T-helper 17 cell (primary cell): ENCODE results near the gene ELOVL6. TPM values are rescaled to one million over a fixed set of nuclear protein-coding genes. Genes with fewer than 3 reads are reported as not detected.
"Not testable (repeated sequence)": the region's sequence is repeated elsewhere in the genome, so short reads cannot be mapped to it uniquely, and the experiment has no call there.

Experiments
- ATAC-seq: fragments of 150-1000 bp; cut with Tn5 transposase; 2 replicates; pipeline ENCODE4 v1.10.0; 2021; ENCODE audit warnings: mild to moderate bottlenecking, moderate library complexity
- DNase-seq, 3 donors: peaks; one replicate each; pipeline versions ENCODE4 v3.0.0 to v3.0.0-alpha.2; 2020 to 2021
- H3K9me3 ChIP-seq: one replicate; pipeline ENCODE4 v1.7.0; 2013; ENCODE audit warnings: low read length, mild to moderate bottlenecking; ENCODE audit not compliant: control insufficient read depth, poor library complexity, severe bottlenecking
- H3K27ac Mint-ChIP-seq: one replicate; pipeline ENCODE4 v1.8.0; 2022; ENCODE audit warnings: mild to moderate bottlenecking, moderate library complexity, mixed read lengths
- H3K27me3 Mint-ChIP-seq: one replicate; pipeline ENCODE4 v1.8.0; 2022; ENCODE audit warnings: mixed read lengths
- H3K36me3 Mint-ChIP-seq: one replicate; pipeline ENCODE4 v1.8.0; 2022; ENCODE audit warnings: low read depth, mixed read lengths
- H3K4me1 Mint-ChIP-seq: one replicate; pipeline ENCODE4 v1.8.0; 2022; ENCODE audit warnings: mild to moderate bottlenecking, mixed read lengths
- H3K4me3 Mint-ChIP-seq: one replicate; pipeline ENCODE4 v1.8.0; 2022; ENCODE audit warnings: mild to moderate bottlenecking, moderate library complexity, mixed read lengths
- total RNA-seq, 4 donors: library from RNA in 2 of 4; stranded (reverse) in 2 of 4; gene quantifications; one replicate each; pipeline ENCODE4 v1.2.3 and lab custom pipeline; 2022 to 2026

The ELOVL6 gene
- total RNA-seq, 2 donors from 2014 or later: 3.7 to 3.9 TPM

DNA sequence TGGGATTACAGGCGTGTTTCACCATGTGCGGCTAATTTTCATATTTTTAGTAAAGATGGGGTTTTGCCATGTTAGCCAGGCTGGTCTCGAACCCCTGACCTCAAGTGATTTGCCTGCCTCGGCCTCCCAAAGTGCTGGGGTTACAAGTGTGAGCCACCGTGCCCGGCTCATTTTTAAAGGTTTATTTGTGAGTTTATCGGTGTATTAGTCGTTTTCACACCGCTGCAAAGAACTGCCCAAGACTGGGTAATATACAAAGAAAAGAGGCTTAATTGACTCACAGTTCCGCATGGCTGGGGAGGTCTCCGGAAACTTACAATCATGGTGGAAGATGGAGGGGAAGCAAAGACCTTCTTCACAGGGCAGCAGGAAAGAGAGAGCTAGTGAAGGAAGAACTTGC is 159.3 kb downstream of the ELOVL6 start:
- H3K4me3 Mint-ChIP-seq, H3K9me3 ChIP-seq, DNase-seq, H3K27ac Mint-ChIP-seq, H3K4me1 Mint-ChIP-seq, H3K36me3 Mint-ChIP-seq, ATAC-seq: not testable (repeated sequence)
- peaks cover 47% of the 10 kb centered on the region for H3K27me3 Mint-ChIP-seq

DNA sequence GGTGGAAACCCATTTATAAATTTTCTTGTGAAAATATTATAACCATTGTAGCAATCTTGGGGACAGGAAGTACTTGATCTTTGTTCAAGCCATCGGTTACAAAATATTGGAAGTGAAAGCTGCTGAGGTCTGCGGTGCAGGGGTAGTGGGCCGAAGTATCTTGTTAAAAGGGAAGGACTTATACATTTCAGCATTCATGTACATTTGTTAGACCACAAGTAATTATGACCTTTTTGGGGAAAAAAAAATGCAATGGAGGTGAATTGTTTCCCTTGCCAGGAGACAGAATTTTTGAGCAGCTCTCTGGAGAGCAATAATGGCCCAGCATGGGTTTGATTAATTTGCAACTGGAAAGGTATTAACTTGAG is 164.4 kb downstream of the ELOVL6 start:
- DNase-seq (no peak), ATAC-seq (no peak)
- no peak overlapping the region for H3K27ac Mint-ChIP-seq
- H3K4me1 Mint-ChIP-seq: no peaks in the 10 kb centered on the region
- H3K27me3 Mint-ChIP-seq: peaks cover 47% of the 10 kb centered on the region
- peaks cover 2% of the 10 kb centered on the region for H3K36me3 Mint-ChIP-seq
- H3K4me3 Mint-ChIP-seq: no peak overlapping the region
- no peaks in the 10 kb centered on the region for H3K9me3 ChIP-seq

DNA sequence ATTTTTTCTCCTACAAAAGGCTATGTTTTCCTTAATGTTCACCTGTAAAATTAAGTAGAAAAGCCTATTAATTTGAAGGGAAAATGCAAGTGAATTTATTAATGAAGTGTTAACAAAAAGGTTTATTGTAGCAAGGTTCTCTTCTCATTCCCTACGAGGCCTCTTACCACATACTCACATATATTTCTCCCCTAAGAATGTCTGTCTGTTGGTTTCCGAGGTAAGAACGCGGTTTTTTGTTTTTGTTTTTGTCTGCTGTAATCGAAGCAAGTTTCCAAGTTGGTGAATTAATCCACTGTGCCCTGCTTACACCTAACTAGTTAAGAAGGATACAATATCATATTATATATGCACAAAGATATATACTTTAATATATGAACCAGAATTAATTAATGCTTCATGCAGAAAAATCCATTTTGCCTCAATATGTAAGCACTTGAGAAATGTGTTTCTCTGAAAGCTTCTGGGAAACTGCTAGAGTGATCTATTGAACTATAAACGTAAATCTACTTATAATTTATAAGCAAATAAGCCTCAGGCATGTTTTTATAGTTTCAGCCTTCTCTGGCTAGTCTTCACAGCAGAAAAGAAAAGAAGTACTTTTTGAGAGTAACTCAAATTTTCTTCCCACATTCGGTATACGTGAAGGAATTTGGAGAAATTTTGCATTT is 164.9 kb downstream of the ELOVL6 start:
- H3K9me3 ChIP-seq: no peaks in the 10 kb centered on the region
- no peak for DNase-seq
- no peak overlapping the region for H3K4me3 Mint-ChIP-seq
- H3K27me3 Mint-ChIP-seq: peaks cover 47% of the 10 kb centered on the region
- H3K36me3 Mint-ChIP-seq: peaks cover 2% of the 10 kb centered on the region
- no peak for ATAC-seq
- no peak overlapping the region for H3K27ac Mint-ChIP-seq
- no peaks in the 10 kb centered on the region for H3K4me1 Mint-ChIP-seq

DNA sequence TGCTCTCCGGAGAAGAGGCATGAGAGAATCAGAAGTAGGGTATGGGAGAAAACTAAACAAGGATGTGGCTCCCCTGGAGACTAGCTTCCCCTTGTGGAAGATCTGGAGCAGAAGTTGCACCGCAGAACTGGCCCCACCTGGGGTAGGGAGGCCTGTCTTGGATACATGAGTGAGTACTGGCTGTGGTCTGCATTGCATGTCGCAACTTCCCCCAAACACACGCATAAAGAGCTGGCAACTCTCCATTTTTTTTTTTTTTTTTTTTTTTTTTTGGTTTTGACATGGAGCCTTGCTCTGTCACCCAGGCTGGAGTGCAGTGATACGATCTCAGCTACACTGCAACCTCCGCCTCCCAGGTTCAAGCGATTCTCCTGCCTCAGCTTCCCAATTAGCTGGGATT is 165.8 kb downstream of the ELOVL6 start:
- H3K27ac Mint-ChIP-seq: no peak overlapping the region
- H3K36me3 Mint-ChIP-seq: peaks cover 2% of the 10 kb centered on the region
- no peak overlapping the region for H3K4me3 Mint-ChIP-seq
- DNase-seq (no peak), ATAC-seq (no peak)
- H3K27me3 Mint-ChIP-seq: peaks cover 47% of the 10 kb centered on the region
- H3K4me1 Mint-ChIP-seq: no peaks in the 10 kb centered on the region
- no peaks in the 10 kb centered on the region for H3K9me3 ChIP-seq

DNA sequence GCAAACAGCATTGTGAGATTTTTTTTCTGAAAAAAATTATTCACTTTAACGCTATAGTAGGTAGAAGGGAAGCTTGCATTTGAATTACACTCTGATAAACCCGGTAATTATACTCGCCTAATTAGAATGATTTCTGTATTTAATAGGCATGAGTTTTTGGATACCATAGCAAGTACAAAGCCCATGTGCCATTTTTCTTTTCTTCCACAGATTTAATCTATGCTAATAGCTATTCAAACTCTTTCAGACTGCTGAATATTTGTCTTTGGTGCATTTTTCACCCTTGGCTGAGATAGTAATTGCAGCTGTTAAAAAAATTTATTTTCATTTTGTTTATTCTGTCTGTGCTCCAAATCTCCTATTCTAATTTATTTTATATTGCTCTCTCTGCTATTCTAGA is 172.7 kb downstream of the ELOVL6 start:
- no peaks in the 10 kb centered on the region for H3K9me3 ChIP-seq
- Mint-ChIP-seq H3K4me1 (peaks cover 6% of the 10 kb centered on the region), H3K27me3 (peaks cover 18% of the 10 kb centered on the region), H3K4me3 (no peak overlapping the region), H3K27ac (no peak overlapping the region), H3K36me3 (no peaks in the 10 kb centered on the region)
- DNase-seq (no peak), ATAC-seq (no peak)

DNA sequence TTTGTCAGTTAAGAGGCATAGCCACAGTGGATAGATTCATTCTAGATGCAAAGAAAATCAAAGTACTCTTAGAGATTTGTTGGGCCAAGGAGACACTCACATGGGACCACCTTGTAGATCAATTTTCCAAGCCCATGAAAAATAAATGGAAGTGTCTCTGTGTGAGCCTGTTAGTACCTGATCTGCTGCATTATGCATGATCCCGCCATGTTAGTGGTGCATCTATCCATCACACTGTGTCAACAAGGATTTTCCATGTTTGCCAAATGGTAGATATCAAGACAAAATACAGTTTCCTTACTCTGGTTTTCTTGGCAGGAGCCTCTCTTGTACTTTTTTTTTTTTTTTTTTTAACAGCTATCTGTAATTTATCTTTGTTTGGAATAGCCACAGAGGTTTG is 173.4 kb downstream of the ELOVL6 start:
- no peak overlapping the region for H3K4me3 Mint-ChIP-seq
- ATAC-seq (no peak), DNase-seq (no peak)
- peaks cover 9% of the 10 kb centered on the region for H3K4me1 Mint-ChIP-seq
- H3K27ac Mint-ChIP-seq: no peak overlapping the region
- no peaks in the 10 kb centered on the region for H3K36me3 Mint-ChIP-seq
- no peaks in the 10 kb centered on the region for H3K9me3 ChIP-seq
- H3K27me3 Mint-ChIP-seq: peaks cover 16% of the 10 kb centered on the region

DNA sequence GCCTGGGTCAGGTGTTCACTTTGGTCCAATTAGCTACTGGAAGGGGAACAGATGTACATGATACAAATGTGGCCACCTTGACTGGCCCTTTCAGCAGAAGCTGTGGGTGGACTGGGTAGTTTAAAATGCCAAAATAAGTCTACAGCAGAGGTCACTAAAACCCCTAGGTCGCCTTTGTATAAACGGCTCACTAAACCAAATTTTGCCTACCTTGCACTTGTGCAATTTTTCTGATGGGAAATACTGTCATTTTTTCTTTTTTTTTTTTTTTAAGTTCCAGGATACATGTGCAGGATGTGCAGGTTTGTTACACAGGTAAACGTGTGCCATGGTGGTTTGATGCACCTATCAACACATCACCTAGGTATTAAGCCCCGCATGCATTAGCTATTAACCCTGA is 176.0 kb downstream of the ELOVL6 start:
- H3K9me3 ChIP-seq: no peaks in the 10 kb centered on the region
- no peak for ATAC-seq
- DNase-seq: no peak
- H3K27me3 Mint-ChIP-seq: peaks cover 6% of the 10 kb centered on the region
- H3K4me1 Mint-ChIP-seq: peaks cover 12% of the 10 kb centered on the region
- H3K27ac Mint-ChIP-seq: no peak overlapping the region
- H3K4me3 Mint-ChIP-seq: no peak overlapping the region
- no peaks in the 10 kb centered on the region for H3K36me3 Mint-ChIP-seq

DNA sequence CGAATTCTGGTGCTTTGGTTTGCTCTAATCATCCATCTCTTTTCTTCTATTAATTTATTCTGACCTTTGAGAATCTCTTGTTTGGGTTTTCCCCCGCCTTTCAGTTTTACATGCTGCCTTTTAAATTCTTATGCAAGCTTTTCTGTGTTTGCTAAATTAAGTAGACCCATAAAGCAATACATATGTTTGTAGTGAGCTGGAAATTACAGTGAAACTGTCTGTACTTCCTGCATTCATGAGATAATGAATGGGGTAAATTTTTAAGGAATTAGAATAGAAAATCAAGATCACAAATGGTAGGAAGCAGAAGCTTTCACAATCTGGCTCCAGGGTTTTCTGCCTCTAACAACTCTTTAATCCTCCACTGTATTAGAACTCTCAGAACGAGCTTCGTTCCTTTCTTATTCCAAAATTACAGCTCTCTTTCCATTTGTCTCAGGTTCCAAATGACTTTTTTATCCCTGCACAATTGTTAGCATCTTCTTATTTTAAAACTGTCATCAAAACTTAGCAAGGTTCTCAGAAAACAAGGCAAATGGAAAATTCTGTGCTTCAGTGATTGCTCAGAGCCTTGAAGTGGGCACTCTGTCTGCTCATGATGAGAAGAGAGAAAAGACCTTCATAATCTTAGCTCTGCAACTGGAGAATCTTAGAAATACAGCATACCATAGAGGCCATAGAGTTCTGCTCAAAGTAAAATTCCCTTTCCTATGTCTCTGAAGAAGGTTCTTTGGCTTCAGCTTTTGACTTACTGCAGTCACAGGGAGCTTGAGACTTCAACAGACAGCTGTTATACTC is 177.6 kb downstream of the ELOVL6 start:
- ATAC-seq (no peak), DNase-seq (no peak)
- H3K9me3 ChIP-seq: no peaks in the 10 kb centered on the region
- H3K4me1 Mint-ChIP-seq: peaks cover 12% of the 10 kb centered on the region
- no peak overlapping the region for H3K4me3 Mint-ChIP-seq
- no peaks in the 10 kb centered on the region for H3K36me3 Mint-ChIP-seq
- no peaks in the 10 kb centered on the region for H3K27me3 Mint-ChIP-seq
- H3K27ac Mint-ChIP-seq: no peak overlapping the region

DNA sequence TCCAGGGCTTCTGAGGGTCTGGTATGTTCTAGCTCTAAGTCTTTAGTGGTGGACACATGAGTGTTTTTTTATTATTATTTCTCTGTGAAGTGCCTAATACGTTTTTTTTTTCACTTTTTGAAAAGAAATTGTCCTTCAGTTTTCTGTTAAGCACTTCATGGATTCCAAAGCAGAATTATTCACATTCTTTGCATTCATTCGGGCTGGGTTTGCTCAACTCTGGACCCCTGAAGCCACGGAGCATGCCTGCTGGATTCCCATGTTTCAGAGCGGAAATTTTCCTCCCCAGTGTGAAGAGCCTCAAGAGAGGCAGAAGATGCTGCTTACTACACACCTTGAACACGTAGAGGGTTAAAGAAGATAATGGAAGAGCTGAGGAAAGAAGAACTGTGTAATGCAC is 178.3 kb downstream of the ELOVL6 start:
- Mint-ChIP-seq H3K36me3 (no peaks in the 10 kb centered on the region), H3K27me3 (no peaks in the 10 kb centered on the region), H3K4me1 (peaks cover 12% of the 10 kb centered on the region), H3K4me3 (no peak overlapping the region), H3K27ac (no peak overlapping the region)
- no peak for ATAC-seq
- DNase-seq: no peak
- no peaks in the 10 kb centered on the region for H3K9me3 ChIP-seq

DNA sequence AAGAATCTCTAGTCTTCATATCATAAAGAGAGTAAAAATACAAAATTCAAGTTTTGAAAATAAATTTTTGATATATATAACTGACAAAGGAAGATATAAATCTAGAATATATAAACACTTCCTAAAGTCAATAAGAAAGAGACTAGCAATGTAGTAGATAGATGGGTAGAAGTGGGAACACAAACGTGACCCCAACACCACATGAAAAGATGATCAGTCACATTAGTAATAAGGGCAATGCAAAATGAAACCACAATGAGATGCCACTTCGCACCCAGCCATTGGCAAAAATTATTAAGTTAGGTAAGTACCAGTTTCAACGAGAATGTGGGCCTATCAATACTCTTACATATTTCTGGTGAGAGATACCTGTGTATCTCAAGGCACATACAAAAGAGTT is 179.3 kb downstream of the ELOVL6 start:
- H3K4me1 Mint-ChIP-seq: peaks cover 10% of the 10 kb centered on the region
- H3K9me3 ChIP-seq: no peaks in the 10 kb centered on the region
- peaks cover 3% of the 10 kb centered on the region for H3K27me3 Mint-ChIP-seq
- ATAC-seq (no peak), DNase-seq (no peak)
- no peaks in the 10 kb centered on the region for H3K36me3 Mint-ChIP-seq
- no peak overlapping the region for H3K4me3 Mint-ChIP-seq
- no peak overlapping the region for H3K27ac Mint-ChIP-seq

DNA sequence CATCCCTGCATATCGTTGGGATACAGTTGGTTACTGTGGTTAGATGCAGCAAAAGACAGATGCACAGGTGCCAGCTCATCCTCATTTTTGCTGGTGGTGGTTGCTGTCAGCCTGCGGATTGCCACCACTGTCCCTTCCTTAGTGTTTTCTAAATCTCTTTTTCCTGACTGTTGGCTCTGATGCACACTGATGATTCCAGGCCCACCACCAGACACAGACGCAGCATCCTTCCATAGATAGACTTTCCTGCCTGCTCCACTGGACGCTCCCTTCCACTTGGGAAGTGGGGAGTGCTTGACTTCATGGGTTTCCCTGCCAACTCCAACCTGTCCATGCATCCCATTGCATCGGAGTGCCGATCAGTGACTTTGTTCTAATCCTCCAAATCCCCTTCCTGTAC is 184.2 kb downstream of the ELOVL6 start:
- Mint-ChIP-seq H3K27ac (no peak overlapping the region), H3K27me3 (peaks cover 18% of the 10 kb centered on the region), H3K4me3 (no peak overlapping the region), H3K36me3 (no peaks in the 10 kb centered on the region), H3K4me1 (peaks cover 2% of the 10 kb centered on the region)
- no peaks in the 10 kb centered on the region for H3K9me3 ChIP-seq
- ATAC-seq: no peak
- DNase-seq: no peak

DNA sequence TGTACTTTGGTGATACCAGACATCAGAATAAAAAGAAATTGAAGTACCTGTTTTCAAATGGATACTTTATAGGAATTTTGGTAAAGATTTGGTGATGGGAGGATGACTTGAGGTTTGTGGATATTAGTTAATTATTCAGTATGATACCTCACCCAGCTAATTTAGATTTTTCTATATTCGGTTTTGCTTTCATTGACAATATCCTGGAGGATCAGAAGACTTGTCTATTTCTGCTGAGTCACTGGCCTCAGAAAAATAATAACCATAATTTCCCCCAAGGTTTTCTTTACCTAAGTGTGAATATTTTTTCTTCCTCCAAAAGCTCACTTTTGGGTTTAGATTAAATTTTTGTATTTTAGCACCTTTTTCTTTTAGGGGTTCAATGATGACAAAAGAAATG is 185.5 kb downstream of the ELOVL6 start:
- H3K27me3 Mint-ChIP-seq: peaks cover 18% of the 10 kb centered on the region
- H3K4me1 Mint-ChIP-seq: no peaks in the 10 kb centered on the region
- H3K9me3 ChIP-seq: no peaks in the 10 kb centered on the region
- no peak overlapping the region for H3K4me3 Mint-ChIP-seq
- H3K36me3 Mint-ChIP-seq: no peaks in the 10 kb centered on the region
- no peak overlapping the region for H3K27ac Mint-ChIP-seq
- DNase-seq: no peak
- no peak for ATAC-seq

DNA sequence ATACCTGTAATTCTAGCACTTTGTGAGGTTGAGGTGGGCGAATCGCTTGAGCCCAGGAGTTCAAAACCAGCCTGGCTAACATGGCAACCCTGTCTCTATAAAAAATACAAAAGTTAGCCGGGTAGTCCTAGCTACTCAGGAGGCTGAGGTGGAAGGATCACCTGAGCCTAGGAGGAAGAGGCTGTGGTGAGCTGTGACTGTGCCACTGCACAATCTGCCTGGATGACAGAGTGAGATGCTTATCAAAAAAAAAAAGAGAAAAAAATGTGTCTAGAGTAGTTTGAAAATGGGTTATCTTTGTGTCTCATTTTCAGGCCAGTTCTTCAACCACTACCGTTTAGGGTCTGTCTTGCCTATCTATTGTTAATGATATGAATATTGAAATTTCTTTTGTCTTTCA is 187.6 kb downstream of the ELOVL6 start:
- H3K36me3 Mint-ChIP-seq: no peaks in the 10 kb centered on the region
- DNase-seq (no peak), ATAC-seq (no peak)
- peaks cover 18% of the 10 kb centered on the region for H3K27me3 Mint-ChIP-seq
- H3K4me1 Mint-ChIP-seq: no peaks in the 10 kb centered on the region
- no peaks in the 10 kb centered on the region for H3K9me3 ChIP-seq
- H3K4me3 Mint-ChIP-seq: no peak overlapping the region
- H3K27ac Mint-ChIP-seq: no peak overlapping the region

DNA sequence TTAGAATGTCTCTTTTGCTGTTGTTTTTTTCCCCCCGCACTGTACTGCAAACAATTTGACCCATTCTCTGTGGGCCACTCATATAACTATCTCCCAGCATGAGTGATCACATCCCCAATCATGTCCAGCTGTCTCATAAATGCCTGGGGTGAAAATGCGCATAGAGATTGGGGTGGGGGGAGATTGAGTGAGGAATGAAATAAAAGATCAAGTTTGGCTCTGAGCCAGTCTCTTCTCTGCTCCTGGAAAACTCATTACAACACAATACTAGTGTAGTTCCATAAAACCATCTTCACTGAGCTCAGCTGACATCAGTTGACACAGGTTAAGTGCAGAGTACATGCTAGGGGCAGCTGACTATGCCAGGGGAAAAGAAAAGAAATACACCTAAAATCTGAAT is 188.9 kb downstream of the ELOVL6 start:
- H3K9me3 ChIP-seq: no peaks in the 10 kb centered on the region
- no peak for ATAC-seq
- Mint-ChIP-seq H3K27ac (no peak overlapping the region), H3K27me3 (peaks cover 18% of the 10 kb centered on the region), H3K4me3 (no peak overlapping the region), H3K4me1 (peaks cover 2% of the 10 kb centered on the region), H3K36me3 (no peaks in the 10 kb centered on the region)
- DNase-seq: no peak
